Retinal pigment epithelial cell (primary cell): ENCODE measurements around the gene ALMS1.

Source experiments
- DNase-seq: peaks from one replicate; pipeline ENCODE4 v3.0.0-alpha.2; 2010; ENCODE audit warnings: low read depth
- H3K4me3 ChIP-seq: 2 replicates; pipeline ENCODE4 v1.5.1; 2011; ENCODE audit warnings: mild to moderate bottlenecking, low read length, control low read depth, moderate library complexity
- CTCF ChIP-seq: conservative IDR thresholded peaks from 2 replicates; pipeline ENCODE4 v1.5.1; 2011; ENCODE audit warnings: low read depth, low read length, control low read depth, inconsistent platforms

ALMS1 gene

GRCh38 chr2:73402386-73403103 lies 16.9 kb downstream of the ALMS1 start:
- no peak for DNase-seq
- H3K4me3 ChIP-seq: no peak overlapping the region
- TF ChIP-seq CTCF: no peak

- TF ChIP-seq CTCF: no peak
- DNase-seq: no peak
- H3K4me3 ChIP-seq: no peak overlapping the region
Measured at GRCh38 chr2:73403237-73403636, 17.6 kb downstream of the ALMS1 start.

GRCh38 chr2:73404409-73404808 lies 18.8 kb downstream of the ALMS1 start:
- DNase-seq: no peak
- H3K4me3 ChIP-seq: no peak overlapping the region

GRCh38 chr2:73406996-73407395 lies 21.4 kb downstream of the ALMS1 start:
- no peak overlapping the region for H3K4me3 ChIP-seq
- peak; percentile 25 for DNase-seq
- TF ChIP-seq CTCF: no peak

More at GRCh38 chr2:73404409-73404808, 18.8 kb downstream of the ALMS1 start:
- no peak for TF ChIP-seq CTCF

GRCh38 chr2:73408198-73408597 lies 22.6 kb downstream of the ALMS1 start:
- no peak for DNase-seq
- no peak overlapping the region for H3K4me3 ChIP-seq
- no peak for TF ChIP-seq CTCF

- no peak for TF ChIP-seq CTCF
- H3K4me3 ChIP-seq: no peak overlapping the region
- DNase-seq: no peak
Measured at GRCh38 chr2:73414696-73415095, 29.1 kb downstream of the ALMS1 start.

- no peak overlapping the region for H3K4me3 ChIP-seq
- DNase-seq: no peak
- TF ChIP-seq CTCF: no peak
Measured at GRCh38 chr2:73415906-73416305, 30.3 kb downstream of the ALMS1 start.
